DND-41 (cell line): ENCODE data around the gene POLA2.

Experiments
- ATAC-seq: fragments of 200-7000 bp; cut with Tn5 transposase; 3 replicates; pipeline ENCODE4 v1.9.1; 2021; ENCODE audit warnings: low read depth; ENCODE audit not compliant: insufficient read depth
- DNase-seq: peaks from one replicate; pipeline ENCODE4 v3.0.0-alpha.2; 2020
- H2AFZ ChIP-seq: 2 replicates; pipeline ENCODE4 v1.6.0; 2012; ENCODE audit warnings: low read depth, low read length
- H3K27ac ChIP-seq: 2 replicates; pipeline ENCODE4 v1.5.1; 2012; ENCODE audit warnings: low read length, inconsistent platforms
- H3K27me3 ChIP-seq: fragments of 200-600 bp; sonication (generic); 2 replicates; pipeline ENCODE4 v1.6.0; 2012; ENCODE audit warnings: low read length, mild to moderate bottlenecking, inconsistent platforms; ENCODE audit not compliant: insufficient read depth, poor library complexity
- H3K36me3 ChIP-seq: 2 replicates; pipeline ENCODE4 v1.5.1; 2012; ENCODE audit warnings: low read length, inconsistent platforms; ENCODE audit not compliant: insufficient read depth
- H3K4me1 ChIP-seq: 2 replicates; pipeline ENCODE4 v1.5.1; 2012; ENCODE audit warnings: mild to moderate bottlenecking, low read length; ENCODE audit not compliant: insufficient read depth
- H3K4me2 ChIP-seq: 2 replicates; pipeline ENCODE4 v1.6.0; 2012; ENCODE audit warnings: mild to moderate bottlenecking, moderate library complexity, low read length, inconsistent platforms; ENCODE audit not compliant: insufficient read depth
- H3K4me3 ChIP-seq, 2 experiments: fragments of 200-600 bp in 1 of 2; shearing (Covaris generic) in 1 of 2; 2 replicates each; pipeline ENCODE4 v1.5.1; 2012 to 2016; ENCODE audit warnings: inconsistent platforms in 2 of 2, low read length in 2 of 2, mild to moderate bottlenecking in 2 of 2, low read depth in 1 of 2, moderate library complexity in 1 of 2
- H3K79me2 ChIP-seq: 2 replicates; pipeline ENCODE4 v1.6.0; 2012; ENCODE audit warnings: low read length, inconsistent platforms; ENCODE audit not compliant: insufficient read depth
- H3K9ac ChIP-seq: 2 replicates; pipeline ENCODE4 v1.6.0; 2012; ENCODE audit warnings: low read depth, mild to moderate bottlenecking, inconsistent platforms, low read length, moderate library complexity
- H3K9me3 ChIP-seq: 2 replicates; pipeline ENCODE4 v1.5.1; 2012; ENCODE audit warnings: low read length, moderate library complexity, mild to moderate bottlenecking, inconsistent platforms; ENCODE audit not compliant: insufficient read depth, severe bottlenecking
- H4K20me1 ChIP-seq: 2 replicates; pipeline ENCODE4 v1.6.0; 2012; ENCODE audit warnings: low read length; ENCODE audit not compliant: insufficient read depth
- CTCF ChIP-seq: IDR thresholded peaks from 2 replicates; pipeline ENCODE4 v1.5.1; 2012; ENCODE audit warnings: borderline replicate concordance, low read length, moderate library complexity, mild to moderate bottlenecking; ENCODE audit not compliant: poor library complexity, severe bottlenecking; ENCODE audit errors: extremely low read depth
- EZH2 ChIP-seq: IDR thresholded peaks from 3 replicates; pipeline ENCODE4 v1.6.1; 2012; ENCODE audit warnings: borderline replicate concordance, low read depth, mild to moderate bottlenecking, moderate library complexity, low read length, inconsistent platforms; ENCODE audit not compliant: severe bottlenecking

The POLA2 gene

GRCh38 chr11:65221026-65221425, 40.7 kb upstream of the POLA2 start:
- peaks cover 12% of the 10 kb centered on the region for H3K27me3 ChIP-seq
- no peak for DNase-seq
- no peak overlapping the region for H2AFZ ChIP-seq
- H3K4me1 ChIP-seq, result no peaks in the 10 kb centered on the region; the same call in 1 of the 2 replicates
- H3K9me3 ChIP-seq, result no peaks in the 10 kb centered on the region
- H4K20me1 ChIP-seq, result no peaks in the 10 kb centered on the region
- ATAC-seq, result no peak
- H3K79me2 ChIP-seq, result no peaks in the 10 kb centered on the region
- no peak for TF ChIP-seq EZH2
- no peak for TF ChIP-seq CTCF
- no peak overlapping the region for H3K4me2 ChIP-seq
- H3K4me3 ChIP-seq, result no peak overlapping the region
- H3K9ac ChIP-seq, result no peak overlapping the region
- no peaks in the 10 kb centered on the region for H3K36me3 ChIP-seq
- H3K27ac ChIP-seq, result no peak overlapping the region

- no peak overlapping the region for H3K27ac ChIP-seq
- no peaks in the 10 kb centered on the region for H3K36me3 ChIP-seq
- H3K9me3 ChIP-seq, result no peaks in the 10 kb centered on the region
- H4K20me1 ChIP-seq, result no peaks in the 10 kb centered on the region
- DNase-seq (no peak), ATAC-seq (no peak)
- H3K4me1 ChIP-seq, result no peaks in the 10 kb centered on the region; the same call in 1 of the 2 replicates
- no peak overlapping the region for H2AFZ ChIP-seq
- no peak overlapping the region for H3K4me2 ChIP-seq
- peaks cover 19% of the 10 kb centered on the region for H3K27me3 ChIP-seq
- no peaks in the 10 kb centered on the region for H3K79me2 ChIP-seq
- H3K4me3 ChIP-seq, result no peak overlapping the region
- TF ChIP-seq EZH2 (no peak), CTCF (no peak)
- no peak overlapping the region for H3K9ac ChIP-seq
These were observed 38.8 kb upstream of the POLA2 start for GRCh38 chr11:65223011-65223410.

GRCh38 chr11:65224930-65225278, 36.9 kb upstream of the POLA2 start:
- H3K4me2 ChIP-seq, result no peak overlapping the region
- H3K27me3 ChIP-seq, result peaks cover 19% of the 10 kb centered on the region
- TF ChIP-seq CTCF (no peak), EZH2 (no peak)
- no peak overlapping the region for H3K27ac ChIP-seq
- H3K79me2 ChIP-seq, result no peaks in the 10 kb centered on the region
- no peak overlapping the region for H3K4me3 ChIP-seq
- no peaks in the 10 kb centered on the region for H4K20me1 ChIP-seq
- no peaks in the 10 kb centered on the region; the same call in 1 of the 2 replicates for H3K4me1 ChIP-seq
- ATAC-seq (no peak), DNase-seq (no peak)
- no peaks in the 10 kb centered on the region for H3K36me3 ChIP-seq
- no peak overlapping the region for H3K9ac ChIP-seq
- no peaks in the 10 kb centered on the region for H3K9me3 ChIP-seq
- H2AFZ ChIP-seq, result no peak overlapping the region
